Measurements from ENCODE around the gene SFMBT2.
"Not testable (repeated sequence)": the region's sequence is repeated elsewhere in the genome, so short reads cannot be mapped to it uniquely, and the experiment has no call there.

The SFMBT2 gene

DNA sequence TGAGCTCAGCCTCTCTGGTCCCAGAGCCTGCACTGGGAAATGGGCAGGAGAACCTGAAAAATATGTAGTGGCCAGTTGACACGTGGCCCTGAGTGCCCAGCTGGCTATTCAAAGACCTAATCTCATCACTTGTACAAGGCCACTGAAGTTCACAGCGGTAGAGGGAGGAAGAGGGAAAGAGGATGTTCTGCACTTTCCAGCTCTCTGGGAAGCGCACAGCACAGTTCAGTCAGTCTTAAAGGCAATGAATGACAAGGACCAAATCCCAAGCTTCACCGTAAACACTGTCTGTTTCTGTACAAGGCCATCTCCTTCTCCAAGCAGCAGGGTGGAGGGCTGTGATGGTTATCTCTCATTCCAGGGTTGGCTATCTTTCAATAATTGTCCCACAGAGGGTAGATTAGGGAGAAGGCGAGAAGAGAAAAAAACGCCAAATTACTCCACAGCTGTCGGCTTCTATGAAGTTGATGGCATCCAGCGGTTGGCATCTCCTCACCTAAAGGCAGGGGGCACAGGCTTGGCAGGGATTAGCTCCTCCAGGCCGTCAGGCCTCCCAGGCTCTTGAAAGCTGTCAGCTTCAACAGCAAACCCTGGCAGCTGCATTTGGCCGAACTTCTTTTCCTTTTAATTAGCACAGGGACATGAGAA is 10.6 kb downstream of the SFMBT2 start:
- DNase-seq: no peak

GRCh38 chr10:7399533-7399932 is 11.3 kb downstream of the SFMBT2 start:
- no peak for DNase-seq

DNA sequence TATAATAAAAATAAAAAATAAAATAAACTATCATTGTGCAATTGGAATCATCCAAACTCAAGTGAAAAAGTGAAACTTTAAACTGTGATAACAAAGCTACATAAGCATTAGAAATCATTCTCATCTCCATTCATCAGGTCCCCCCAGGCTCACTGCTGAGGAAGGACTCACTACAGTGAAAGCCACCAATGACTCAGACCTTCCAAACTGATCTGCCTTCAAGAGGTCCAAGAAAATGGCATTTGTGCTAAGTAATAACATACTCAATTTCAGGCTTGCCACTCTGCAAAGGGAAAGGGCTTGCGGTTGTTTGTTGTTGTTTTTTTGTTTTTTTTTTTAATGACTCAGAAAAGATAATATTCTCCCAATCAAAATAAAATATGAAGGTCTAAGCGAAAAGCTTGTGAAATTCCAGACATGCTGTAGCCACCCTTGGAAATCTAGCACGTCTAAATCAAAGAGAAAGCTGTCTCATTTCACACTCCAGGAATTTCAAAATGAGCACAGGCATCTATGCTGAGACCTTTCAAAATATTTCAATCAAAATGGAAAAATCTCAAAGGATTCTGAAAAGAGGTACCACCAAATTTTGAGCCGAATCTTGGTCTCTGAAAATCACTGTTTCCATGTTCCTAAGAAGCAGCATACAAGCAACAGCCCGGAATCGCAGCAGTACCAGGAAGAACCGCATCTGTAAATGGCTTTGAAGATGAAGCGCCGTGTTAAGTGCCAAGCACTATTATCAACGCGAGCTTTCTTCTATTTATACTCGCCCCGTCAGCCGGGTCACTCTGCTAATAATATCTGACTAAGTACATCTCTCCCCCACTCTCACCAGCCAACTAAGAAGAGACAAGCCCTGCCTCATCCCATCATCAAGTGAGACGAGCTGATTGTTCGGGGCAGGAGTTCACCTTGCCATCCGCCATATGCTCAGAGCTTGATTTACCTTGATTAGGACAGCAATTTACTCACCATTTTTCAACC is 13.5 kb downstream of the SFMBT2 start:
- DNase-seq: no peak

GRCh38 chr10:7392301-7392700 is 18.5 kb downstream of the SFMBT2 start:
- DNase-seq: not testable (repeated sequence)

DNA sequence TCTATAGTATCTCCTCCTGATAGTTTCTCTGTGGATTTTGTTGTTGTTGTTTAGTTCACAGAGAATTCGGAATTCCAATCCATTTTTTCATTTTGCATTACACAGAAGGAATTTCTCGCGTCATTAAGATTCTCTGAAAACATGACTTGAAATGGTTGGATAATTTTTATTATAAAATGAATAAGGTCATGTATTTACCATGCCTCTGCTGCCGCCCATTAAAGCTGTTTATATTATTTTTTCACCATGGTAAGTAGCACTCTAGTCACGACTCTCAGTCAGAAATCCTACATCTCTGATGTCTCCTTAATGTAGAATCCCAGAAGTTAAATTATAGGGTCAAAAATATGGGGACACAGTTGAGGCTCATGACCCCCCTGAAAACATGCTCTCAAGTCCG is 19.1 kb downstream of the SFMBT2 start:
- no peak for DNase-seq

DNA sequence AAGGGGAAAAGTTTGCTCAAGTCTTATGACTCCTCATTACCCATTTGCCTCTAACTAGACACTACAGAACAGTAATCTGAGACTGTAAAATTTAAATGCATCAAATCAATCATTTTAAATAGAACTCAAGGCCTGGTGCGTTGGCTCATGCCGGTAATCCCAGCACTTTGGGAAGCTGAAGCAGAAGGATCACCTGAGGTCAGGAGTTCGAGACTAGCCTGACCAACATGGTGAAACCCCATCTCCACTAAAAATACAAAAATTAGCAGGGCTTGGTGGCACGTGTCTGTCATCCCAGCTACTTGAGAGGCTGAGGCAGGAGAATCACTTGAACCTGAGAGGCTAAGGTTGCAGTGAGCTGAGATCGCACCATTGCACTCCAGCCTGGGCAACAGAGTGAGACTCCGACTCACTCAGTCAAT is 20.1 kb downstream of the SFMBT2 start:
- DNase-seq: not testable (repeated sequence)

GRCh38 chr10:7389844-7390243 is 21.0 kb downstream of the SFMBT2 start:
- no peak for DNase-seq

DNA sequence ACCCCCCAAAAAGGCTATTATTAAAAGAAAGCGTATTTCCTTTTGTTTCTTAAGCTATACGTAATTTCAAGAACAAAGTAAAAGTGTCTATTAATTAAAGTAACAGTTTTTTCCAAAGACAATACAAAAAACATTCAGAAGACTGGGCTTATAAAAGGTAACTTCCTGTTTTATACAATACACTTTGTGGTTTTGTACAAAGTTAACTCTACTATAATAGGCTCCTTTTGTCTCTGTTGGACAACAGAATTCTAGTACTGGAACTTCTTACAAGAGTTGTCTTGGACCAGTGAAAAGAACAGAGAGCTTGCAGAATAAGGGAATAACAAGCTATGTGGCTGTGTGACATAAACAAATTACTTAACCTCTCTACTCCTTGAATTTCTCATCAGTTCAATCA is 21.5 kb downstream of the SFMBT2 start:
- peak in 1 of 6 experiments; percentile 10 for DNase-seq

GRCh38 chr10:7388602-7389001 is 22.2 kb downstream of the SFMBT2 start:
- DNase-seq: peak in 3 of 6 experiments; percentile 7 to 53 (median 41)

DNA sequence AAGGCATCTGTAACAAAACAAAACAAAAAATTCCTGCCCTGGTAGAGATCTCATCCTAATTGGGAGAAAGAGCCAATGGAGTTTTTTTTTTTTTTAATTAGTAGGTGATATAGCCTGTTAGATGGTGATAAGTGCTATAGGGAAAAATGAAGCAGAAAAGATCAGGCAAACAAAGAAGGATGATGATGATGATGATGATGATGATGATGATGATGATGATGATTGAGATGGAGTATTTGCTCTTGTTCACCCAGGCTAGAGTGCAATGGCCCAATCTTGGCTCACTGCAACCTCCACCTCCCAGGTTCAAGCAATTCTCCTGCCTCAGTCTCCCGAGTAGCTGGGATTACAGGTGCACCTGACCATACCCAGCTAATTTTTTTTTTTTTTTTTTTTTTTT is 22.7 kb downstream of the SFMBT2 start:
- not testable (repeated sequence) for DNase-seq

DNA sequence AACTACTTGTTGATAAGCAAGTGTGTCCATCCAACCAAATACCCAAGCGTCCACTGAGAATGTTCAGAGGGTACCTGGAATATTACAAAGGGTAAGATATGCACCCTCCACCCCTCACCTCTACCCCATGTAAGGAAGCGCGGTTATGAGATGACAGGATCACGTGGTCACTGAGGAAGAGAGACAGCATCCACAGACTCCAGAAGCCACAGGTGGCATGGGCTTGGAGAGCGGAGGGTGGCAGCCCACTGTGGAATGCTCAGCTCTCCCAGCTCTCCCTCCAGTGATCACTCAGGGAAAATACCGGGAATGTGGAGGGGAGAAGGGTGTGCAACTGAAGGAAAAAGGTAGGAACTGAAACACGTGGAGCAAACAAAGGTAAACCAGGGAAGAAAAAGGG is 25.7 kb downstream of the SFMBT2 start:
- no peak for DNase-seq

DNA sequence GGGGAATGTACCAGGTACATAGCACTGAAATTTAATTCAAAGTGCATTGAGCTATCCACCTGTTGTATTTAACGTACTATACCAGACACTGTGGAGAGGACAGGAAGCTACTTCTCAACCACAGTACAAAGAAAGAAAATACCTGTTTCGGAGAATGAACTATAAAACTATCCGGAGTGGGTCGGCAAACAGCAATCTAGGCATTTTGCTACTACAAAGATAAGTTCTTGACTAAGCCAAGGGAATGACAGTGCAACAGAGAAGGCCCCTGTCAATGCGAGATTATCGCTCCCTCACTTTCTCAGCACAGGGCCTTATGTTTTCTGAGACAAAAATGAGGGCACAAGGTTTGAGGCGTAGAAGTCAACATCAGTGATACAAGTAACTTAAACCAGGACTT is 27.4 kb downstream of the SFMBT2 start:
- peak in 3 of 6 experiments; percentile 27 to 48 (median 29) for DNase-seq

DNA sequence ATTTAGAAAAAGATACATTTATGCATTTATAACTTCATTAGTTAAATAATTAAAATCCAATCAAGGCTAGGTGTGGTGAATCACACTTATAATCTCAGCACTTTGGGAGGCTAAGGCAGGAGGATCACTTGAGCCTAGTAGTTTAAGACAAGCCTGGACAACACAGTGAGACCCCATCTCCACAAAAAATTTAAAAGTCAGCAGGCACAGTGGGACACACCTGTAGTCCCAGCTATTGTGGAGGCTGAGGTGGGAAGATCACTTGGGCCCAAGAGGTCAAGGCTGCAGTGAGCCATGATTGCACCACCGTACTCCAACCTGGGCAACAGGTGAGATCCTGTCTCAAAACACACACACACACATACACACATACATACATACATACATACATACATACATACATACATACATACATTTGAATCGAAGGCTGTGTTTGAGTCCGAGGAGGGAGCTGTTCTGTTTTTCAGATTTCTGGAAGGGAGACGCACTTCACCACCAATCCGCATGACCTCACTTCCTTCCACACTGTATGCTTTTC is 30.1 kb downstream of the SFMBT2 start:
- no peak for DNase-seq

GRCh38 chr10:7378602-7379403 is 32.0 kb downstream of the SFMBT2 start:
- no peak for DNase-seq

DNA sequence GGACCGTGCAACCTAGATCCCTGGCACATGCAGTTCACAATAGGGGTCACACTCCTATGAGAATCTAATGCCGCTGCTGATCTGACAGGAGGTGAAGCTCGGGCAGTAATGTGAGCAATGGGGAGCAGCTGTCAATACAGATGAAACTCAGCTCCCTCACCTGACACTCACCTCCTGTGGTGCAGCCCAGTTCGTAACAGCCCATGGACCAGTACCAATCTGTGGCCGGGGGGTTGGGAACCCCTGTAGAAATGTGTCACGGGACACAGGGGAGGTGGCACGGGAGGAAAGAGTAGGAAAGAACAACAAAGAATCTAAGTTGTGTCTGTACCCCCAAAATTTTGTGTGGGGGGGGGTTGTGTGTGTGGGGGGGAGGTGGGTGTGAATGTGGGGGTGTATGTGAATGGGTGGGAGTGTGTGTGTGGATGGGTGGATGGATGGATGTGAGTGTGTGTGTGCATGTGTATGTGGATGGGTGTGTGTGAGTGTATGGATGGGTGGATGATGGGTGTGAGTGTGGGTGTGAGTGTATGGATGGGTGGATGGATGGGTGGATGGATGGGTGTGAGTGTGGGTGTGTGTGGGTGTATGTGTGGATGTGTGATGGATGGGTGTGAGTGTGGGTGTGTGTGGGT is 33.1 kb downstream of the SFMBT2 start:
- DNase-seq: no peak

DNA sequence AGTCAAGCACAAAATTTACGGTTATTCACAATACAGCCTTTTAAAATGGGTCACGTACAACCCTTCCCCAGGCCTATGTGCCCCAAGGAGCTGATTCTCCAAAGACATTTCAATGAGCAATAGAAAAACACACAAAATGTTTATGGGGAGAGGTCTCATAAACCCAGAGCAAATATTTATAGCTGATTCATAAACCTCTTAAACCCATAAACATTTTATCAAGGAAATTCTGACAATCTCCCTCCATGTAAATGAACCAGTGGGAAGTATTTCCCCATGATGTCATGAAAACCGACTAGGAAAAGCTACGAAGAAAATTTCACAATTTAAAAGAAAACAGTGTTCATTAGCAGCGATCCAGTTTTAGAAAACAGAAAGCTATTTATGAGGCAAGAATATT is 36.0 kb downstream of the SFMBT2 start:
- DNase-seq: no peak

DNA sequence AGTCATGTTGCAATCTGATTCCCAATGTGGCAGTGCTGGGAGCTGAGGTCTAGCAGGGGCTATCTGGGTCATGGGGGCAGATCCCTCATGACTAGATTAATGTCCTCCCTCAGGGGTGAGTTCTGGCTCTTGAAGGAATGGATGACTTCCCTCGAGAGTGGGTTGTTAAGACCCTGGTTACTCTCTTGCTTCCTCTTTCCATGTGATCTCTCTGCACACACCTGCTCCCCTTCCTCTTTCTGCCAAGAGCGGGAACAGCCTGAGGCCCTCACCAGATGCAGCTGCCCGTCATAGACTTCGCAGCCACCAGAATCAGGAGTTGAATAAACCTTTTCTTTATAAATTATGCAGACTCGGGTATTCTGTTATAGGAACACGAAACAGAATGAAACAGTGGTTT is 37.8 kb downstream of the SFMBT2 start:
- no peak for DNase-seq

DNA sequence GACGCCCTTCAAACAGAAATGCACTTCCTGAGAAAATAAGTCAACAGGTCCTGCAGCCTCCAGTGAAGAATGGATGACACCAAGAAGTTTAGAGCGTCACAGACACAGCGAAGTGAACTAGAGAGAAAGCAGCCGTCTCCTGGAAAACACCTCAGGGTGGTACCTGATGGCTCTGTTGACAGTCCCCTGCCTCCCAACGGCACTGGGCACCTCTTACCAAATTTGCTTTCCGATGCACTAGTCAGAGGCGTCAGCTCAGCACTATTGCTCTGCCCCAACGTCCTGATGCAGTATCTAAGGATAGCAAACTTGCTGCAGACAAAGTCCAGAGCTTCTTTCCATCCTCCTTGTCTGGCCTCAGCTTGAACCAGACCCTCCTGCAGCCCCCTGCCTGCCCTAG is 38.3 kb downstream of the SFMBT2 start:
- no peak for DNase-seq

DNA sequence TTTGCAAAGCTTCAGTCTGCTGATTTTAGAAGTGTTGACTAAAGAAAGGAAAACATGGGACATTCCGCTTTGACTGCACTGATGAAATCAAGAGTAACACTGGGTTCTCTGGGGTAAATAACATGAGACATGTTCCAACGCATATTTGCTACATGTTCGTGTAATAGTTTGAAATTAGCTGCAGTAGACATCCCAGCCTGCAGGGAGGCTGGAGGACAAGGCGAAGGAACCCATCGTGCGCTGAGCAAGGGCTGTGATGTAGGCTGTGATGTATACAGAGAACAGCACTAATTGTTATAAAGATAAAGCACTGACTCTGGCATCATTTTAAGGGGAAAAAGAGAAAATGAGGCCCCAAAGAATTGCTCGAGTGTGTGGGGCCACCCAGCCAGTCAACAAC is 40.3 kb downstream of the SFMBT2 start:
- DNase-seq: no peak

DNA sequence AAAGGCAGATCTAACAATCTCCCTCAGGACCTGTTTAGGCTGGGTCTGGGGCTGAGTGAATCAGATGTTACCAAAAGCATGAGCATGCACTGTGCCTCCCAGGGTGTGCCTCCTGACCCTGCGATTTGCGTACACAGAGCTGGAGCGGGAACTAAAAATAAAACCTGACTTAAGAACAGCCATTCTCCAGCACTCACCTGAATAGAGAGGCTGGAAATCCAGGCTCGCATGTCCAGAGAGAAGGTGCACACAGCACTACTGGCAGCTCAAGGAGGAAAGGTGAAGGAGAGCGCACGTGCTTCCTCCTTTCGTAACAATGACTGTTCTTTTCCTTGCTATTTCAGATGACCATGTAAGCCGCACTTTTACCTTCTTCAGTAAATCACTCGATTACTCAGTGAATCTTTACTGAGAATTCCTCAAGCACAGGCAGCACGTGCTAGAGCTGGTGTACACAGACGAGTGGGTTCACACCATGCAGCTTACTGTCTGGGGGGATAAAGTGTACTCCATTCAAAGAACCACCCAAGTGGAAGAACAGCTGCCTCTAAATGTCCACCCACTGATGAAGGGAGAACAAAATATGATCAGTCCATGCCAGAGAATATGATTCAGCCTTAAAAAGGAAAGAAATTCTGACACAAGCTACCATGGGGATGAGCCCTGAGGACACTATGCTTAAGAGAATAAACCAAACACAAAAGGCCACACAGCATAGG is 45.6 kb downstream of the SFMBT2 start:
- DNase-seq: no peak

GRCh38 chr10:7364474-7364873 is 46.4 kb downstream of the SFMBT2 start:
- no peak for DNase-seq

GRCh38 chr10:7363700-7364099 is 47.1 kb downstream of the SFMBT2 start:
- DNase-seq: no peak

All from stimulated activated naive CD4-positive, alpha-beta T cell (primary cell).